ENCODE results near the gene ZNF354C. TPM values are rescaled to one million over a fixed set of nuclear protein-coding genes. Genes with fewer than 3 reads are reported as not detected.
A peak's percentile ranks its signal among the peaks of the same experiment; 100 is the strongest.

Gene ZNF354C
- total RNA-seq, 1 donor from 2014 or later: 29.8 TPM

- Histone ChIP-seq H3K27me3 (no peaks in the 10 kb centered on the region), H3K4me3 (no peak overlapping the region), H3K27ac (no peak overlapping the region), H3F3A (ENCODE audit: low read depth) (no peaks in the 10 kb centered on the region), H3K79me2 (ENCODE audit: low read depth) (no peaks in the 10 kb centered on the region), H3K9ac (no peak overlapping the region), H4K20me1 (ENCODE audit: low read depth) (no peaks in the 10 kb centered on the region), H3K9me3 (ENCODE audit: low read depth) (no peaks in the 10 kb centered on the region), H3K4me2 (no peak overlapping the region), H2AFZ (replicated peaks) (no peak overlapping the region), H3K36me3 (no peaks in the 10 kb centered on the region), H3K4me1 (no peaks in the 10 kb centered on the region)
- Mint-ChIP-seq H3K4me1 (no peaks in the 10 kb centered on the region), H3K27ac (peak overlapping the region; percentile 57), H3K27me3 (ENCODE audit: insufficient read depth, low read depth) (peaks cover 4% of the 10 kb centered on the region), H3K4me3 (no peak overlapping the region), H3K9me3 (peaks cover 26% of the 10 kb centered on the region), H3K36me3 (peaks cover 4% of the 10 kb centered on the region)
- DNase-seq (ENCODE audit: low spot score): no peak
- TF ChIP-seq CTCF (IDR thresholded peaks at IDR 0.05) (no peak), EZH2 (IDR thresholded peaks at IDR 0.05) (no peak), EZH2phosphoT487 (IDR thresholded peaks at IDR 0.05) (no peak)
These were observed 67.8 kb downstream of the ZNF354C start for GRCh38 chr5:179128041-179128365.

GRCh38 chr5:179128976-179129375, 68.8 kb downstream of the ZNF354C start:
- no peak overlapping the region for H3K27ac Mint-ChIP-seq
- Histone ChIP-seq H3F3A (ENCODE audit: low read depth) (no peaks in the 10 kb centered on the region), H3K4me1 (no peaks in the 10 kb centered on the region), H2AFZ (replicated peaks) (no peak overlapping the region), H3K27ac (no peak overlapping the region), H3K9ac (no peak overlapping the region), H3K36me3 (no peaks in the 10 kb centered on the region), H4K20me1 (ENCODE audit: low read depth) (no peaks in the 10 kb centered on the region), H3K79me2 (ENCODE audit: low read depth) (no peaks in the 10 kb centered on the region), H3K27me3 (no peaks in the 10 kb centered on the region), H3K4me2 (no peak overlapping the region), H3K4me3 (no peak overlapping the region), H3K9me3 (ENCODE audit: low read depth) (no peaks in the 10 kb centered on the region)
- DNase-seq (ENCODE audit: low spot score): no peak
- H3K4me3 Mint-ChIP-seq: no peak overlapping the region
- H3K4me1 Mint-ChIP-seq: no peaks in the 10 kb centered on the region
- peaks cover 20% of the 10 kb centered on the region for H3K9me3 Mint-ChIP-seq
- H3K36me3 Mint-ChIP-seq: peaks cover 4% of the 10 kb centered on the region
- TF ChIP-seq EZH2 (IDR thresholded peaks at IDR 0.05): no peak
- no peak for TF ChIP-seq EZH2phosphoT487 (IDR thresholded peaks at IDR 0.05)
- no peak for TF ChIP-seq CTCF (IDR thresholded peaks at IDR 0.05)
- H3K27me3 Mint-ChIP-seq (ENCODE audit: insufficient read depth, low read depth): peaks cover 5% of the 10 kb centered on the region

- peaks cover 4% of the 10 kb centered on the region for H3K36me3 Mint-ChIP-seq
- Histone ChIP-seq H3K4me2 (no peak overlapping the region), H3K9me3 (ENCODE audit: low read depth) (no peaks in the 10 kb centered on the region), H3K36me3 (no peaks in the 10 kb centered on the region), H2AFZ (replicated peaks) (no peak overlapping the region), H3F3A (ENCODE audit: low read depth) (no peaks in the 10 kb centered on the region), H3K27me3 (no peaks in the 10 kb centered on the region), H3K9ac (no peak overlapping the region), H3K4me1 (no peaks in the 10 kb centered on the region), H3K79me2 (ENCODE audit: low read depth) (no peaks in the 10 kb centered on the region), H3K27ac (no peak overlapping the region), H4K20me1 (ENCODE audit: low read depth) (no peaks in the 10 kb centered on the region), H3K4me3 (no peak overlapping the region)
- no peak overlapping the region for H3K27ac Mint-ChIP-seq
- H3K4me1 Mint-ChIP-seq: no peaks in the 10 kb centered on the region
- no peak for DNase-seq (ENCODE audit: low spot score)
- peaks cover 5% of the 10 kb centered on the region for H3K27me3 Mint-ChIP-seq (ENCODE audit: insufficient read depth, low read depth)
- H3K4me3 Mint-ChIP-seq: no peak overlapping the region
- TF ChIP-seq EZH2 (IDR thresholded peaks at IDR 0.05) (no peak), EZH2phosphoT487 (IDR thresholded peaks at IDR 0.05) (no peak), CTCF (IDR thresholded peaks at IDR 0.05) (no peak)
- H3K9me3 Mint-ChIP-seq: peaks cover 19% of the 10 kb centered on the region
These were observed 69.5 kb downstream of the ZNF354C start for GRCh38 chr5:179129607-179130071.

Data from neural progenitor cell (in vitro differentiated cells).